GM19438 (cell line): Measurements from ENCODE around the gene PRKACA.

Experiments used
- ATAC-seq: cut with Tn5 transposase; IDR thresholded peaks from one replicate; pipeline ENCODE4 v1.9.1; 2021; ENCODE audit warnings: low read depth; ENCODE audit not compliant: unreplicated experiment

Gene PRKACA

GRCh38 chr19:14118165-14119051 lies 846 bp upstream of the PRKACA start:
- ATAC-seq = peak; percentile 14

- no peak for ATAC-seq
Measured at GRCh38 chr19:14116918-14117578, 514 bp downstream of the PRKACA start.

- no peak for ATAC-seq
Measured at GRCh38 chr19:14116525-14116917, 1.0 kb downstream of the PRKACA start.

GRCh38 chr19:14115756-14116155 lies 1.8 kb downstream of the PRKACA start:
- ATAC-seq = no peak

- no peak for ATAC-seq
Measured at GRCh38 chr19:14114854-14115253, 2.7 kb downstream of the PRKACA start.

GRCh38 chr19:14114439-14114838 lies 3.1 kb downstream of the PRKACA start:
- no peak for ATAC-seq

- ATAC-seq = no peak
Measured at GRCh38 chr19:14113762-14114414, 3.7 kb downstream of the PRKACA start.

- no peak for ATAC-seq
Measured at GRCh38 chr19:14112809-14113385, 4.7 kb downstream of the PRKACA start.

- no peak for ATAC-seq
Measured at GRCh38 chr19:14112051-14112808, 5.3 kb downstream of the PRKACA start.

GRCh38 chr19:14111486-14111885 lies 6.1 kb downstream of the PRKACA start:
- no peak for ATAC-seq

GRCh38 chr19:14110650-14111049 lies 6.9 kb downstream of the PRKACA start:
- no peak for ATAC-seq

- ATAC-seq = no peak
Measured at GRCh38 chr19:14107581-14108461, 9.7 kb downstream of the PRKACA start.

- ATAC-seq = no peak
Measured at GRCh38 chr19:14106840-14107239, 10.7 kb downstream of the PRKACA start.

- ATAC-seq = no peak
Measured at GRCh38 chr19:14105680-14106079, 11.9 kb downstream of the PRKACA start.

GRCh38 chr19:14103310-14103709 lies 14.3 kb downstream of the PRKACA start:
- no peak for ATAC-seq

GRCh38 chr19:14102756-14103155 lies 14.8 kb downstream of the PRKACA start:
- no peak for ATAC-seq

- no peak for ATAC-seq
Measured at GRCh38 chr19:14102102-14102696, 15.4 kb downstream of the PRKACA start.

- ATAC-seq = no peak
Measured at GRCh38 chr19:14101003-14101545, 16.5 kb downstream of the PRKACA start.
